DOHH2 (cell line): ENCODE results near the gene CAMTA1.

ENCODE experiments used
- H3F3A ChIP-seq: fragments of 200-600 bp; sonication (generic), shearing (Covaris generic); 2 replicates; pipeline ENCODE4 v1.6.0; 2016; ENCODE audit warnings: antibody characterized with exemption, mild to moderate bottlenecking; ENCODE audit not compliant: control insufficient read depth, insufficient read depth
- H3K27ac ChIP-seq: fragments of 200-600 bp; sonication (generic); 2 replicates; pipeline ENCODE4 v1.5.1; 2014; ENCODE audit warnings: low read depth, mild to moderate bottlenecking, low read length, moderate library complexity
- H3K27me3 ChIP-seq: fragments of 200-600 bp; sonication (generic); 2 replicates; pipeline ENCODE4 v1.6.1; 2014; ENCODE audit warnings: mild to moderate bottlenecking, low read length, mixed read lengths; ENCODE audit not compliant: control insufficient read depth
- H3K36me3 ChIP-seq: fragments of 200-600 bp; sonication (generic); 2 replicates; pipeline ENCODE4 v1.6.1; 2014; ENCODE audit warnings: mild to moderate bottlenecking, low read length, moderate library complexity, mixed read lengths; ENCODE audit not compliant: control insufficient read depth
- H3K4me1 ChIP-seq: fragments of 200-600 bp; sonication (generic); 2 replicates; pipeline ENCODE4 v1.6.1; 2014; ENCODE audit warnings: mild to moderate bottlenecking, low read length, mixed read lengths; ENCODE audit not compliant: control insufficient read depth
- H3K4me2 ChIP-seq: fragments of 200-600 bp; sonication (generic); 2 replicates; pipeline ENCODE4 v1.6.0; 2014; ENCODE audit warnings: mild to moderate bottlenecking, low read length, moderate library complexity
- H3K4me3 ChIP-seq: fragments of 200-600 bp; sonication (generic); 2 replicates; pipeline ENCODE4 v1.5.1; 2014; ENCODE audit warnings: mild to moderate bottlenecking, low read length, mixed read lengths
- H3K79me2 ChIP-seq: fragments of 200-600 bp; sonication (generic); 2 replicates; pipeline ENCODE4 v1.6.1; 2014; ENCODE audit warnings: mild to moderate bottlenecking, low read length, mixed read lengths; ENCODE audit not compliant: control insufficient read depth
- H3K9me2 ChIP-seq: fragments of 200-600 bp; sonication (generic); replicated peaks from 2 replicates; pipeline ENCODE4 v1.6.1; 2014; ENCODE audit warnings: mild to moderate bottlenecking, low read length, mixed read lengths; ENCODE audit not compliant: control insufficient read depth
- H3K9me3 ChIP-seq: fragments of 200-600 bp; sonication (generic); 2 replicates; pipeline ENCODE4 v1.6.1; 2014; ENCODE audit warnings: antibody characterized with exemption, low read length, mixed read lengths; ENCODE audit not compliant: control insufficient read depth, insufficient read depth
- H4K20me1 ChIP-seq: fragments of 200-600 bp; sonication (generic); 2 replicates; pipeline ENCODE4 v1.6.0; 2014; ENCODE audit warnings: low read depth, mild to moderate bottlenecking, antibody characterized with exemption, low read length, moderate library complexity; ENCODE audit not compliant: control insufficient read depth, insufficient read depth
- EZH2phosphoT487 ChIP-seq: fragments of 200-600 bp; sonication (generic); IDR thresholded peaks from 2 replicates; pipeline ENCODE4 v1.6.1; 2017; ENCODE audit warnings: borderline replicate concordance, mild to moderate bottlenecking, antibody characterized with exemption, low read length, moderate library complexity, mixed read lengths
- TF ChIP-seq, protein P1 (sequence below): fragments of 200-600 bp; sonication (generic); IDR thresholded peaks from one replicate; pipeline ENCODE4 v1.5.1; 2014; ENCODE audit warnings: antibody characterized with exemption, mild to moderate bottlenecking, low read depth, low read length; ENCODE audit not compliant: poor library complexity, severe bottlenecking

Gene CAMTA1

DNA sequence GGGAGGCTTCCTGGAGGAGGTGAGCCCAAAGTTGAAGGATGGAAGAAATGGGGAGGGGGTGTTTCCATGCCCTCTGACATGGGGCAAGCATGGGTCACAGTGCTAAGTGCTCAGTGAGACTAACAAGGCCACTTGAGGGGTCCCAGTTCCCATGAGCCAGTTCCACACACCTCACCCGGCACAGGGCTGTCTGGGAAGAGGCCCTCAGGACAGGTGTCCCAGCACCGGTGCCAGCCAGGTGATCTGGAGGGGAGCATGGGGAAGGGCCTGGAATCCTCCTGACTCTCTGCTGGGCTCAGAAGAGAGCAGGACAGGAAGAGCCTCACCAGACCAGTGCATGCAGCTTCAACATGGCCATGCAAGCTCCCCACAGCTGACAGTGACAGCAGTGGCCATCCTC, 691.1 kb downstream of the CAMTA1 start:
- H3K36me3 ChIP-seq, result no peaks in the 10 kb centered on the region
- H3K4me2 ChIP-seq, result no peak overlapping the region
- H3K9me3 ChIP-seq, result no peaks in the 10 kb centered on the region
- TF ChIP-seq, protein P1, sequence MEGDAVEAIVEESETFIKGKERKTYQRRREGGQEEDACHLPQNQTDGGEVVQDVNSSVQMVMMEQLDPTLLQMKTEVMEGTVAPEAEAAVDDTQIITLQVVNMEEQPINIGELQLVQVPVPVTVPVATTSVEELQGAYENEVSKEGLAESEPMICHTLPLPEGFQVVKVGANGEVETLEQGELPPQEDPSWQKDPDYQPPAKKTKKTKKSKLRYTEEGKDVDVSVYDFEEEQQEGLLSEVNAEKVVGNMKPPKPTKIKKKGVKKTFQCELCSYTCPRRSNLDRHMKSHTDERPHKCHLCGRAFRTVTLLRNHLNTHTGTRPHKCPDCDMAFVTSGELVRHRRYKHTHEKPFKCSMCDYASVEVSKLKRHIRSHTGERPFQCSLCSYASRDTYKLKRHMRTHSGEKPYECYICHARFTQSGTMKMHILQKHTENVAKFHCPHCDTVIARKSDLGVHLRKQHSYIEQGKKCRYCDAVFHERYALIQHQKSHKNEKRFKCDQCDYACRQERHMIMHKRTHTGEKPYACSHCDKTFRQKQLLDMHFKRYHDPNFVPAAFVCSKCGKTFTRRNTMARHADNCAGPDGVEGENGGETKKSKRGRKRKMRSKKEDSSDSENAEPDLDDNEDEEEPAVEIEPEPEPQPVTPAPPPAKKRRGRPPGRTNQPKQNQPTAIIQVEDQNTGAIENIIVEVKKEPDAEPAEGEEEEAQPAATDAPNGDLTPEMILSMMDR, result no peak
- TF ChIP-seq EZH2phosphoT487, result no peak
- no peak overlapping the region for H3K4me3 ChIP-seq
- no peak overlapping the region for H3K27ac ChIP-seq
- no peaks in the 10 kb centered on the region for H3K4me1 ChIP-seq
- H3K27me3 ChIP-seq, result no peaks in the 10 kb centered on the region
- H3F3A ChIP-seq, result no peaks in the 10 kb centered on the region
- no peaks in the 10 kb centered on the region for H3K79me2 ChIP-seq
- H4K20me1 ChIP-seq, result no peaks in the 10 kb centered on the region
- H3K9me2 ChIP-seq, result no peaks in the 10 kb centered on the region

DNA sequence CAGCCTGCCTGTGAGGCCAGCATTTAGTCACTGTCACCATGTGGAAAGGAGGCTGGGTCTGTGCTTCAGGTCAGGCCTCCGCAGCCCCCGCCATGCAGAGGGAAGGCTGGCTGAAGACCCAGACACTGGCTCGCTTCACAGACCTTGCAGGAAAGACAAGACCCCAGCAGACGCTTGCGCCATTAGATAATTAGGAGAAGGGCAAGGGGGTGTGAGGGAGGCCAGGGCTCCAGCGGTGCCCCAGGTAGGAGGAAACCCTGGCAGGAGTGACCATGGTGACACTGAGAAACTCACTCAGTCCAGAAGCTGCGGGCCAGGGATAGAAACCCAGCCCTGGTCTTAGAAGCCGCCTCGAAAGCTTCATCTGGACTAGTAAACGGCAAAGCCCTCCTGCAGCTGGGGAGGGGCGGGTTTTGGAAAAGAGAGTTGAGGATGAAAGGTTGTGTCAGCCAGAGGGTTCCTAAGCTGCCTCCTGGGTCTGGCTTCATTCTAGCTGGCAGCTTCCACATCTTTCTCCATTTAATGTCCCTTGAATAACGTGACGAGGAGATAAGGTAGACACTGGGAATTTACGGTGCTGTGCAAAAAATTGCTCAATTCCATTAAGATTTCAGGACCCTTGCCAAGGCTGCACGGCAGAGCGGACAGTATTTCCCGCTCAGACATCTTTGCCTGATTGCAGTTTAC, 691.8 kb downstream of the CAMTA1 start:
- no peaks in the 10 kb centered on the region for H4K20me1 ChIP-seq
- H3K4me2 ChIP-seq, result no peak overlapping the region
- H3K9me3 ChIP-seq, result no peaks in the 10 kb centered on the region
- no peaks in the 10 kb centered on the region for H3K79me2 ChIP-seq
- H3K4me1 ChIP-seq, result no peaks in the 10 kb centered on the region
- H3K4me3 ChIP-seq, result no peak overlapping the region
- H3K9me2 ChIP-seq, result no peaks in the 10 kb centered on the region
- H3F3A ChIP-seq, result no peaks in the 10 kb centered on the region
- H3K36me3 ChIP-seq, result no peaks in the 10 kb centered on the region
- no peaks in the 10 kb centered on the region for H3K27me3 ChIP-seq
- no peak for TF ChIP-seq EZH2phosphoT487
- TF ChIP-seq, protein P1, result no peak
- no peak overlapping the region for H3K27ac ChIP-seq

DNA sequence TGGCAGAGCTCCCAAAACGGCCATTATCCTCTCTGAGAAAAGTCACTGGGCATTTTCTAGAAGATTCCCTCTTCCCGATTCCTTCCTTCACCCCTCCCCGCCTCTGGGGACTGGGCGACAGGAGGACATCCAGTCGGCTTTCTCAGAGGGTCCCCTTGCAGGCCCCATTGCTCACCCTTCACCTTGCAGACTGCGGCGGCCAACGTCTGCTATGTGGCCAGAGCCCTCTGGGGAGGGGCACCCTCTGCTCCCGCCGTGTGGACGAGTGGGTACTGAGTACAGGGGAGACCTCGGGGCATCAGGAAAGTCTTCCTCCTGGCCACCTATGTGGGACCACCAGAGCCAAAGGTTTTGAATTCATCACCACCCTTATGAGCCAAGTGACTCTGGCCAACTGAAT, 692.3 kb downstream of the CAMTA1 start:
- Histone ChIP-seq H3K4me2 (no peak overlapping the region), H3K79me2 (no peaks in the 10 kb centered on the region), H3K4me3 (no peak overlapping the region), H3K27ac (no peak overlapping the region), H3F3A (no peaks in the 10 kb centered on the region), H4K20me1 (no peaks in the 10 kb centered on the region), H3K9me2 (no peaks in the 10 kb centered on the region), H3K4me1 (no peaks in the 10 kb centered on the region), H3K27me3 (no peaks in the 10 kb centered on the region), H3K36me3 (no peaks in the 10 kb centered on the region), H3K9me3 (no peaks in the 10 kb centered on the region)
- TF ChIP-seq, protein P1, result no peak
- TF ChIP-seq EZH2phosphoT487, result no peak
